ENCODE data around the gene ADGRB3. TPM values are rescaled to one million over a fixed set of nuclear protein-coding genes. Genes with fewer than 3 reads are reported as not detected.
"Not testable (repeated sequence)": the region's sequence is repeated elsewhere in the genome, so short reads cannot be mapped to it uniquely, and the experiment has no call there.

Gene ADGRB3
- total RNA-seq, 3 donors from 2014 or later: not detected

DNA sequence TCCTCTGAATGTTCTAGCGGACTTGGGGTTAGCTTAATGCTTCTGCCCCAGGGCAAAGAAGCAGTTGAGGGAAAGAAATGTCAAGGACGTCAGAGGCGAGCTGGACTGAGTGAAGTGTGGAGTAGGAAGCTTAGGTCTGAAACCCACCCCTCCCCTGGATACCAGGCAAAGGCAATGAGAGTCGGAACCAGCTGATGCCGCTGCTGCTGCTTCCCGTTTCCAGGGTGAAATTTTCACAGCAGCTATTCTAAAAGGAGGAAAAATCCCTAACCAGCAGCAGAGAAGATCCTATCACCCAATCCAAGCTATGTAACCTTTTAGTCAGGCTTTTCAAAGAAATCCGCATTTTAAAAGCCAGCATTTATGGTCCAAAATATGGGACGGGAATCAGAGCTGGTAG is 597.4 kb downstream of the ADGRB3 start:
- DNase-seq: no peak
- H3K27me3 Mint-ChIP-seq (ENCODE audit: low read depth): no peaks in the 10 kb centered on the region
- H3K36me3 Mint-ChIP-seq (ENCODE audit: insufficient read depth): no peaks in the 10 kb centered on the region
- H3K9me3 Mint-ChIP-seq: no peaks in the 10 kb centered on the region
- H3K4me1 Mint-ChIP-seq (ENCODE audit: low read depth): no peaks in the 10 kb centered on the region
- H3K4me3 Mint-ChIP-seq: no peak overlapping the region
- ATAC-seq: no peak

GRCh38 chr6:69232911-69233448 is 597.9 kb downstream of the ADGRB3 start:
- Mint-ChIP-seq H3K4me1 (ENCODE audit: low read depth) (no peaks in the 10 kb centered on the region), H3K36me3 (ENCODE audit: insufficient read depth) (no peaks in the 10 kb centered on the region), H3K4me3 (no peak overlapping the region), H3K9me3 (no peaks in the 10 kb centered on the region), H3K27me3 (ENCODE audit: low read depth) (no peaks in the 10 kb centered on the region)
- ATAC-seq (peak; percentile 18 to 46), DNase-seq (no peak)

DNA sequence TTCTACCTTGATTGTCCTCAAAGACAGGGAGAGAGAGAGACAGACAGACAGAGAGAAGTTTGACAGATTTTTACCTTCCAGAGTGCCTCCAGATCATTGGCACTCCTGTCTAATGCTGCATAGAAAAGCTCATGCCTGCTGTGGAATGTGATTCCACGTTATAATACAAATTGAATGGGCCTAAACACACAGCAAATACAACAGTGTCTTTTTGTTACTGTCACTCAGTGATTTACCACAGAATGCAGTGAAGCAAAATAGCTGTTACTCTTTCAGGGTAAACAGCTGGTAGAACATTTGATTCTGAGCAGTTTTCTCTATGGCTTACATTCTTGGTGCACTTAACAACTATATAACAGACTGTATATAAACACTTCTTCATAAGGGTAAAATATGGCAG is 603.0 kb downstream of the ADGRB3 start:
- Mint-ChIP-seq H3K27me3 (ENCODE audit: low read depth) (no peaks in the 10 kb centered on the region), H3K4me3 (no peak overlapping the region), H3K9me3 (no peaks in the 10 kb centered on the region), H3K36me3 (ENCODE audit: insufficient read depth) (no peaks in the 10 kb centered on the region), H3K4me1 (ENCODE audit: low read depth) (no peaks in the 10 kb centered on the region)
- ATAC-seq (no peak), DNase-seq (no peak)

DNA sequence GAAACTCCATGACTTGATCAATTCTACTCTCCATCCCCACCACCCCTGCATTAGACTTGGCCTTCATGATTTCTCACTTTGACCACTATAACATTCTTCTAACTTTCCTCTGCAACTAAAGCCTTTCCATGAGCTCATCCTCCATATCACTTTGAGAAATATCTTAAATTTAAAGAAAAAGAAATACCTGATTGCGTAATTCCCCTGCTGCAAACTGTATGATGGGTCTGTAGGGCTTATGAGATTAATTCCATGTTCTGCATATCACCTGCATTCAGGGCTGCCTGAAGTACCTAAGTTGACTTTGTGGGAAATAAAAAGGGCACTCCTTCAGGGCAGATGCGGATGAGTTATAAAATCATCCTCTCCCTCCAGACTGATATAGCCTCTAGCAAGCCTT is 611.9 kb downstream of the ADGRB3 start:
- H3K4me1 Mint-ChIP-seq (ENCODE audit: low read depth): no peaks in the 10 kb centered on the region
- H3K9me3 Mint-ChIP-seq: no peaks in the 10 kb centered on the region
- H3K4me3 Mint-ChIP-seq: no peak overlapping the region
- H3K27me3 Mint-ChIP-seq (ENCODE audit: low read depth): no peaks in the 10 kb centered on the region
- DNase-seq: no peak
- ATAC-seq: no peak
- no peaks in the 10 kb centered on the region for H3K36me3 Mint-ChIP-seq (ENCODE audit: insufficient read depth)

DNA sequence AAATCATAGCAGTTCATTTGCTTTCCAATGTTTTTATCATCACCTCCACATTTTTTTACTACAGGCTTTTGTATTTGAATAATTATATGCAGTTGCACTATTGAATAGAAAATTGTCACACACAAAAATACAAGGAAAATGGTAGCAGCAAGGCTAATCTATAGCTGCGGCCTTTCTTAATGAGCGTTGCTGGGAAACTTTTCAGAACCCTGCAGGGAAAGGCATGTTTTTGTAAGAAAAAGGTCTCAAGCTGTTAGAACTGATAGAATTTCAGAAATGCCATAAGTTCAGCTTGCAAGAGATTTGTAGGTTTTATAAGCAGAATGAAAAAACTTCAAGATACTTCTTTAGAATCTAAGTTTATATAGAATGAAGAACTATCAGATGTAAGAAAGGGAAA is 625.9 kb downstream of the ADGRB3 start:
- Mint-ChIP-seq H3K4me1 (ENCODE audit: low read depth) (no peaks in the 10 kb centered on the region), H3K27me3 (ENCODE audit: low read depth) (no peaks in the 10 kb centered on the region), H3K36me3 (ENCODE audit: insufficient read depth) (no peaks in the 10 kb centered on the region), H3K4me3 (no peak overlapping the region), H3K9me3 (peaks cover 7% of the 10 kb centered on the region)
- no peak for DNase-seq
- ATAC-seq: no peak

DNA sequence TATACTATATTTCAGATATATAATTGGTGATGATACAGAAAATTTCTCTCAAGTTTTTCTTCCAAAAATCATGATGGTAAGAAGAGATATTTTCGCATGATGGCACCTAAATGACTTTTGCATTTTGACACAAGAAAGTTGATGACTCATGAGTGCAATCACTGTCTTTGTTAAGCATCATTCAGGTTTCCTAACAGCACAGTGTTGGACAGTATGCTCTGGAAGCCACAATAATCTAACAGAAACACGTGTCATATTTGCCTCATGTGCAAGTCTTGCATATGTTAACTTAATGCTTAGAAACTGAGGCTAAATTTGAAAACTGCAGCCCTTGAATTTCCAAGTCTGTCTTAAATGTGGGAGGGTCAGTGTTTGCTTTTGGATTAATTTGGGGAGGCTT is 628.2 kb downstream of the ADGRB3 start:
- Mint-ChIP-seq H3K36me3 (ENCODE audit: insufficient read depth) (no peaks in the 10 kb centered on the region), H3K9me3 (no peaks in the 10 kb centered on the region), H3K27me3 (ENCODE audit: low read depth) (no peaks in the 10 kb centered on the region), H3K4me3 (no peak overlapping the region), H3K4me1 (ENCODE audit: low read depth) (no peaks in the 10 kb centered on the region)
- ATAC-seq: no peak
- DNase-seq: no peak

DNA sequence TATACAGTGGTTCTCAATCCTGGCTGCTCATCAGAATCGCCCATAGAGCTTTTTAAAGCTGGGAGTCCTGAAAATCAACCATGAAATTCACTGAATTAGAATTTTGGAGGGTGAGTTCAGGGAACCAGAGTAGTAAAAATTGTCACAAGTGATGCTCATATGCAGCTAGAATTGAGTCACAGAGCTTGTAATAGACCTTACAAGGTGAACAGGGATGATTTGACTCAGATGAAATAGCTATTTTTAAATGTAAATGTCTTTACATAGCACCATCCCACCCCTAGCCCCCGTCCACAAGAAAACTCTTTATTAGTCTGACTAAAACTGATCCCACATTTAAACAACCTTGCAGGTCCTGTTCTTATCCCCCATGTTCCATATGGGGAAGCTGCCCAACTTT is 630.0 kb downstream of the ADGRB3 start:
- no peaks in the 10 kb centered on the region for H3K4me1 Mint-ChIP-seq (ENCODE audit: low read depth)
- no peaks in the 10 kb centered on the region for H3K36me3 Mint-ChIP-seq (ENCODE audit: insufficient read depth)
- no peaks in the 10 kb centered on the region for H3K27me3 Mint-ChIP-seq (ENCODE audit: low read depth)
- no peaks in the 10 kb centered on the region for H3K9me3 Mint-ChIP-seq
- ATAC-seq (no peak), DNase-seq (no peak)
- H3K4me3 Mint-ChIP-seq: no peak overlapping the region

DNA sequence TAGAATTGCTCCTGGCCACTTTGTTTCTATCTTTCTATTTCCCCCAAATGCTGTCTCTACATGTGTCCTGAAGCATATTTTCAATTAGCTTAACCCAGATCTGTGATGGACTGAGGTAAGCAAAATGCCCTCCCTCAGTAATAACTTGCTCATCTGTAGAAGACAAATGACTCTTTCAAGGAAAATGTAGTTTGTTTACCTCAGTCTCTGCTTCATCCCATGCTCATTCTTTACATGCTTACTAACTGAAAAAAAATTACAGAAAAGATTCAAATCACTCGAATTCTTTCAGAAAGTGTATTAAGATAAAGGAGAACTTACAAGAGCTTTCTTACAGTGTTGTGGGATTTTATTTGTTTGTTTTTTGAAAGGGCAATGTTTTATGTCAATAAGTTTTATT is 630.6 kb downstream of the ADGRB3 start:
- no peak for ATAC-seq
- no peaks in the 10 kb centered on the region for H3K27me3 Mint-ChIP-seq (ENCODE audit: low read depth)
- DNase-seq: no peak
- H3K9me3 Mint-ChIP-seq: no peaks in the 10 kb centered on the region
- no peaks in the 10 kb centered on the region for H3K4me1 Mint-ChIP-seq (ENCODE audit: low read depth)
- no peaks in the 10 kb centered on the region for H3K36me3 Mint-ChIP-seq (ENCODE audit: insufficient read depth)
- H3K4me3 Mint-ChIP-seq: no peak overlapping the region

GRCh38 chr6:69276204-69276603 is 641.1 kb downstream of the ADGRB3 start:
- Mint-ChIP-seq H3K4me1 (ENCODE audit: low read depth) (no peaks in the 10 kb centered on the region), H3K4me3 (no peak overlapping the region), H3K36me3 (ENCODE audit: insufficient read depth) (no peaks in the 10 kb centered on the region), H3K9me3 (no peaks in the 10 kb centered on the region), H3K27me3 (ENCODE audit: low read depth) (no peaks in the 10 kb centered on the region)
- ATAC-seq: no peak
- no peak for DNase-seq

- H3K4me1 Mint-ChIP-seq (ENCODE audit: low read depth): no peaks in the 10 kb centered on the region
- H3K27me3 Mint-ChIP-seq (ENCODE audit: low read depth): no peaks in the 10 kb centered on the region
- H3K9me3 Mint-ChIP-seq: no peaks in the 10 kb centered on the region
- ATAC-seq (no peak), DNase-seq (no peak)
- H3K36me3 Mint-ChIP-seq (ENCODE audit: insufficient read depth): no peaks in the 10 kb centered on the region
- H3K4me3 Mint-ChIP-seq: no peak overlapping the region
These were observed 644.7 kb downstream of the ADGRB3 start for GRCh38 chr6:69279805-69280204.

GRCh38 chr6:69280858-69281257 is 645.8 kb downstream of the ADGRB3 start:
- Mint-ChIP-seq H3K27me3 (ENCODE audit: low read depth) (no peaks in the 10 kb centered on the region), H3K9me3 (no peaks in the 10 kb centered on the region), H3K4me3 (no peak overlapping the region), H3K36me3 (ENCODE audit: insufficient read depth) (no peaks in the 10 kb centered on the region), H3K4me1 (ENCODE audit: low read depth) (no peaks in the 10 kb centered on the region)
- ATAC-seq (no peak), DNase-seq (no peak)

DNA sequence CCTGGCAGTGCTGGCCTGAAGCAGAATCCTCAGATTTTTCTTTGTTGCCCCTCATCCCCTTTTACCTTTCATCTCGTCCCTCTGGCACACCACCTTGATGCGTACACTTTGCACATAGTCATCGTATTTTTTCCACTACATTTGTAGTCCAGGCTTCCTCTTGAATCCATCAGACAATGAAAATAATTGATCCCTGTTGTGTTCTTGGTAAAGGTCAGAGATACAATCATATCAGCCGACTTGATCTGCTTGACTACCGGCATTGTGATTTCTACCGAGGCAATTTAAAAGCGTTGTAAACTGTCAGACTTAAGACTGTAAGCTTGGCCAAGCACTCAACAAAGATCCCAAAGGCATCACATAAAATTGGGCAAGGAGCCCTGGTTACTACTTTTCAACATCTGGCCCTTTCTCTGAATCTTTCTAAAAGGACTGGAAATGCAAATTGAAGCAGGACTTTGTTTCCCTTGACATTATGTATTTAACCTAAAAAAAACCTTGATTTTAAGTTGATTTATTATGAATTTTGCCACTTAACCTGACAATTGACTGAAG is 649.2 kb downstream of the ADGRB3 start:
- no peaks in the 10 kb centered on the region for H3K9me3 Mint-ChIP-seq
- no peaks in the 10 kb centered on the region for H3K36me3 Mint-ChIP-seq (ENCODE audit: insufficient read depth)
- no peak overlapping the region for H3K4me3 Mint-ChIP-seq
- H3K4me1 Mint-ChIP-seq (ENCODE audit: low read depth): no peaks in the 10 kb centered on the region
- no peaks in the 10 kb centered on the region for H3K27me3 Mint-ChIP-seq (ENCODE audit: low read depth)
- ATAC-seq (no peak), DNase-seq (no peak)

DNA sequence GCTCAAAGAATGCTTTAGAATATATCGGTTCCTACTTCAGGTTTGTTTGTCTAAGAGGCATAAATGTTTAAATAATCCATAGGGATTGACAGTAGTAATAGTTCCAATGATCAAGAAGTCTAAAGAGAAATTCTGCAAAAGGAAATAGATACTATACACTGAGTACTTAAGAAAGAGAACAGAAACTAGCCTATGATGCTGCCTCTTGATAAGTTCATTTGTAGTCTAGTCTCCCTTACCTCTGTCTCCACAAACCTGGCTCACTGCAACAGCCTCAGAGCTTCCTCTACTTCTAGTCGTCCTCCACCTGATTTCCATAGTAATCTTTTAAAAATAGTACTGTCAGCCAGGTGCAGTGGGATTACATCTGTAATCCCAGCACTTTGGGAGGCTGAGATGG is 650.0 kb downstream of the ADGRB3 start:
- no peaks in the 10 kb centered on the region for H3K36me3 Mint-ChIP-seq (ENCODE audit: insufficient read depth)
- H3K4me3 Mint-ChIP-seq: no peak overlapping the region
- no peak for DNase-seq
- no peaks in the 10 kb centered on the region for H3K9me3 Mint-ChIP-seq
- H3K4me1 Mint-ChIP-seq (ENCODE audit: low read depth): no peaks in the 10 kb centered on the region
- no peaks in the 10 kb centered on the region for H3K27me3 Mint-ChIP-seq (ENCODE audit: low read depth)
- no peak for ATAC-seq

- Mint-ChIP-seq H3K9me3 (no peaks in the 10 kb centered on the region), H3K27me3 (ENCODE audit: low read depth) (no peaks in the 10 kb centered on the region), H3K4me1 (ENCODE audit: low read depth) (no peaks in the 10 kb centered on the region), H3K36me3 (ENCODE audit: insufficient read depth) (no peaks in the 10 kb centered on the region), H3K4me3 (no peak overlapping the region)
- no peak for DNase-seq
- ATAC-seq: no peak
These were observed 651.2 kb downstream of the ADGRB3 start for GRCh38 chr6:69286331-69286730.

GRCh38 chr6:69288198-69288597 is 653.1 kb downstream of the ADGRB3 start:
- H3K4me3 Mint-ChIP-seq; DNase-seq; H3K4me1 Mint-ChIP-seq (ENCODE audit: low read depth); H3K36me3 Mint-ChIP-seq (ENCODE audit: insufficient read depth); H3K9me3 Mint-ChIP-seq; H3K27me3 Mint-ChIP-seq (ENCODE audit: low read depth); ATAC-seq: not testable (repeated sequence)

Measured in activated T-cell treated with anti-CD3 and anti-CD28 coated beads, Interleukin-2, amount 50 U/mL, for 4 hours (primary cell).